ENCODE results near the gene SAMD13.

GRCh38 chr1:84390226-84390625, 88.7 kb downstream of the SAMD13 start:
- no peak for TF ChIP-seq ELF1 (IDR thresholded peaks at IDR 0.05)
- no peak for TF ChIP-seq ZBTB33 (IDR thresholded peaks at IDR 0.05; ENCODE audit: borderline replicate concordance, low read depth)
- no peak for TF ChIP-seq CTCF (IDR thresholded peaks at IDR 0.05)
- no peak for TF ChIP-seq YY1 (IDR thresholded peaks at IDR 0.05; ENCODE audit: low read depth)
- no peak for TF ChIP-seq POLR2AphosphoS5 (IDR thresholded peaks at IDR 0.05; ENCODE audit: low read depth, low read length)
- no peak for TF ChIP-seq RAD21 (IDR thresholded peaks at IDR 0.05; ENCODE audit: low read length)
- no peak for TF ChIP-seq RFX5 (IDR thresholded peaks at IDR 0.05; ENCODE audit: low read length)
- TF ChIP-seq NRF1 (IDR thresholded peaks at IDR 0.05; ENCODE audit: low read depth, low read length): no peak
- TF ChIP-seq JUND (IDR thresholded peaks at IDR 0.05): no peak
- no peak for TF ChIP-seq GATA2 (CRISPR knock-in tag; IDR thresholded peaks at IDR 0.05)
- no peak for TF ChIP-seq CHD2 (IDR thresholded peaks at IDR 0.05; ENCODE audit: low read length, partially characterized antibody)
- TF ChIP-seq REST (IDR thresholded peaks at IDR 0.05; ENCODE audit: low read depth, low read length): no peak

Measured in SK-N-SH (cell line).